Measurements from ENCODE around the gene FBXL15. TPM values are rescaled to one million over a fixed set of nuclear protein-coding genes. Genes with fewer than 3 reads are reported as not detected.
A peak's percentile ranks its signal among the peaks of the same experiment; 100 is the strongest.

The FBXL15 gene
- total and polyA plus RNA-seq, 2 of the 13 experiments (the other 11 are each of a cell fraction or from before 2014, with no cell fraction given): 4.3 to 8.3 TPM

DNA sequence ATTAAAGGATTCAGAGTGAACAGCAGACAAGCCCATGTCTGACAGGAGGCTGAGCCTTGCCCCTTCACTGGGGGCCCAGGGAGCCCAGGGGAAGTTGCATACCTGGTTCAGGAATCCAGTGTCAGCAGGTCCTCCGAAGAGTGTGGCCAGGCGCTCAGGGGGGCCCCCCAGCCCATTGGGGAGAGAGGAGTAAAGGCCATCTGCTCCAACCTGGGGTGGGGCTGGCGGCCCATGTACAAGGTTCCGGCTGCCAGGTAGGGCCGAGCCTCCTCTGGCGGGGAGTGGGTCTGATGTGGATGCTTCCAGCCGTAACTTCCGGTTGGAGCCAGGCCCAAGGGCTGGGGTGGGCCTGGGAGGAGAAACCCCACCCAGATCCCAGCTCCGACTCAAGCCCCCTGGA lies 4.4 kb upstream of the FBXL15 start:
- in situ Hi-C loops (cut with HindIII; ENCODE audit: extremely low pct_ligation_motif_present, low pct_unique_long_range_greater_than_20kb) (no loop called here), intact Hi-C loops (cut with micrococcal nuclease; ENCODE audit: unreplicated experiment) (no loop called here)
- H3K79me2 ChIP-seq (ENCODE audit: insufficient read depth, low read length): no peaks in the 10 kb centered on the region
- no peak overlapping the region for H2AFZ ChIP-seq (ENCODE audit: low read length)
- ATAC-seq (no peak), DNase-seq (ENCODE audit: low spot score) (no peak), FAIRE-seq (no peak)
- H4K20me1 ChIP-seq (ENCODE audit: insufficient read depth, low read length): no peaks in the 10 kb centered on the region; the same call in 1 of the 2 replicates
- TF ChIP-seq BORCS8-MEF2B (CRISPR knock-in tag; IDR thresholded peaks at IDR 0.05) (no peak), ZNF841 (CRISPR knock-in tag; IDR thresholded peaks at IDR 0.05; ENCODE audit: borderline replicate concordance) (no peak), GABPA (IDR thresholded peaks at IDR 0.05; ENCODE audit: low read depth, low read length) (no peak), GABPA (CRISPR knock-in tag; IDR thresholded peaks at IDR 0.05; ENCODE audit: low read depth) (0 out of 2 replicates have a peak, but pooled peaks have one; percentile 15), ZNF703 (CRISPR knock-in tag; IDR thresholded peaks at IDR 0.05; ENCODE audit: borderline replicate concordance) (no peak), SIX4 (CRISPR knock-in tag; IDR thresholded peaks at IDR 0.05) (no peak)
- TF ChIP-seq, protein P1, sequence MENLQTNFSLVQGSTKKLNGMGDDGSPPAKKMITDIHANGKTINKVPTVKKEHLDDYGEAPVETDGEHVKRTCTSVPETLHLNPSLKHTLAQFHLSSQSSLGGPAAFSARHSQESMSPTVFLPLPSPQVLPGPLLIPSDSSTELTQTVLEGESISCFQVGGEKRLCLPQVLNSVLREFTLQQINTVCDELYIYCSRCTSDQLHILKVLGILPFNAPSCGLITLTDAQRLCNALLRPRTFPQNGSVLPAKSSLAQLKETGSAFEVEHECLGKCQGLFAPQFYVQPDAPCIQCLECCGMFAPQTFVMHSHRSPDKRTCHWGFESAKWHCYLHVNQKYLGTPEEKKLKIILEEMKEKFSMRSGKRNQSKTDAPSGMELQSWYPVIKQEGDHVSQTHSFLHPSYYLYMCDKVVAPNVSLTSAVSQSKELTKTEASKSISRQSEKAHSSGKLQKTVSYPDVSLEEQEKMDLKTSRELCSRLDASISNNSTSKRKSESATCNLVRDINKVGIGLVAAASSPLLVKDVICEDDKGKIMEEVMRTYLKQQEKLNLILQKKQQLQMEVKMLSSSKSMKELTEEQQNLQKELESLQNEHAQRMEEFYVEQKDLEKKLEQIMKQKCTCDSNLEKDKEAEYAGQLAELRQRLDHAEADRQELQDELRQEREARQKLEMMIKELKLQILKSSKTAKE (CRISPR knock-in tag; IDR thresholded peaks at IDR 0.05; ENCODE audit: borderline replicate concordance): no peak
- no peaks in the 10 kb centered on the region for H3K36me3 ChIP-seq (replicated peaks in 1 of 2; ENCODE audit: control insufficient read depth in 1 of 2, insufficient read depth in 2 of 2, low read length in 2 of 2)
- no peak overlapping the region for H3K4me2 ChIP-seq (ENCODE audit: low read depth, low read length)
- H3K4me1 ChIP-seq (ENCODE audit: insufficient read depth, low read length): peaks cover 18% of the 10 kb centered on the region
- H3K9me3 ChIP-seq (ENCODE audit: low read length): no peaks in the 10 kb centered on the region
- WGBS (ENCODE audit: low lambda C conversion rate): 10% methylated on average over 2 of the region's 9 CpGs
- H3K9ac ChIP-seq (ENCODE audit: insufficient read depth, low read depth, low read length): no peak overlapping the region
- POLR2A ChIA-PET: no interaction called here
- no peak overlapping the region for H3K4me3 ChIP-seq (replicated peaks in 1 of 3; ENCODE audit: insufficient read depth in 1 of 3, low read depth in 2 of 3, low read length in 3 of 3)
- CTCF ChIA-PET (ENCODE audit: low intra/inter-chr PET ratio, low total read pairs): no interaction called here
- BruUV-seq (replicated peaks): no TSS peak
- no peak overlapping the region for H3K27ac ChIP-seq (ENCODE audit: extremely low read length, insufficient read depth, low read length)
- H3K27me3 ChIP-seq (ENCODE audit: control insufficient read depth in 1 of 2, insufficient read depth in 2 of 2, low read length in 2 of 2): peaks cover 13 to 50% of the 10 kb centered on the region in 2 experiments

DNA sequence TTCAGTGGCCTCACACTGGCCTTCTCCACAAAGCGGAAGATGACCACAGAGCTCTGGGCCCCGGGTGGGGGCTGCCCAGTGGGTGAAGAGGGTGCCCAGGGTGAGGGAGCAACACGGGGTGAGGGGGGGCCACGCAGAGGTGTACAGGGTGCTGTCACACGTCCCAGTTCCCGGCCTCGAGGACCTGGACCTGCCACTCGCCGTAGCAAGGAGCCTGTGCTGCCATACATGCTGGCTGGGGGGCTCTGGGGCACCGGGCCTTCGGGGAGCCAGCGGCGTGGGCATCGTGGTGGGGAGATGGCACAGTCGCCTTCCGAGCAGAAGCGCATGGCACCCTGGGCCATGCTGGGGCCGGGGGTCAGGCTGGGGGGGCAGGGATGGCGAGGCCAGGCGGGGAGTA lies 3.9 kb upstream of the FBXL15 start:
- WGBS (ENCODE audit: low lambda C conversion rate): 36% methylated on average over 13 of the region's 20 CpGs
- Histone ChIP-seq H3K36me3 (replicated peaks in 1 of 2; ENCODE audit: control insufficient read depth in 1 of 2, insufficient read depth in 2 of 2, low read length in 2 of 2) (no peaks in the 10 kb centered on the region), H2AFZ (ENCODE audit: low read length) (no peak overlapping the region), H3K27ac (ENCODE audit: extremely low read length, insufficient read depth, low read length) (no peak overlapping the region), H3K9me3 (ENCODE audit: low read length) (no peaks in the 10 kb centered on the region), H3K4me3 (replicated peaks in 1 of 3; ENCODE audit: insufficient read depth in 1 of 3, low read depth in 2 of 3, low read length in 3 of 3) (no peak overlapping the region), H3K79me2 (ENCODE audit: insufficient read depth, low read length) (no peaks in the 10 kb centered on the region), H3K4me1 (ENCODE audit: insufficient read depth, low read length) (peaks cover 18% of the 10 kb centered on the region), H3K27me3 (ENCODE audit: control insufficient read depth in 1 of 2, insufficient read depth in 2 of 2, low read length in 2 of 2) (peaks cover 13 to 46% of the 10 kb centered on the region in 2 experiments), H4K20me1 (ENCODE audit: insufficient read depth, low read length) (no peaks in the 10 kb centered on the region; the same call in 1 of the 2 replicates), H3K9ac (ENCODE audit: insufficient read depth, low read depth, low read length) (no peak overlapping the region), H3K4me2 (ENCODE audit: low read depth, low read length) (no peak overlapping the region)
- BruUV-seq (replicated peaks): no TSS peak
- in situ Hi-C loops (cut with HindIII; ENCODE audit: extremely low pct_ligation_motif_present, low pct_unique_long_range_greater_than_20kb): no loop called here
- ChIA-PET CTCF (ENCODE audit: low intra/inter-chr PET ratio, low total read pairs) (no interaction called here), POLR2A (no interaction called here)
- ATAC-seq (no peak), DNase-seq (ENCODE audit: low spot score) (no peak), FAIRE-seq (no peak)
- intact Hi-C loops (cut with micrococcal nuclease; ENCODE audit: unreplicated experiment): no loop called here
- no peak for TF ChIP-seq RBM39 (IDR thresholded peaks at IDR 0.05; ENCODE audit: low read depth, low read length, poor library complexity, severe bottlenecking)
- TF ChIP-seq NR2C2 (CRISPR knock-in tag; IDR thresholded peaks at IDR 0.05; ENCODE audit: borderline replicate concordance): no peak
- no peak for TF ChIP-seq FOSL1 (CRISPR knock-in tag; IDR thresholded peaks at IDR 0.05; ENCODE audit: borderline replicate concordance)
- TF ChIP-seq ZNF282 (IDR thresholded peaks at IDR 0.05; ENCODE audit: partially characterized antibody): no peak
- no peak for TF ChIP-seq FLYWCH1 (CRISPR knock-in tag; IDR thresholded peaks at IDR 0.05)
- TF ChIP-seq SRSF1 (optimal IDR thresholded peaks at IDR 0.05; ENCODE audit: low read depth, low read length): no peak
- no peak for TF ChIP-seq ERF (CRISPR knock-in tag; IDR thresholded peaks at IDR 0.05)
- TF ChIP-seq, protein P2, sequence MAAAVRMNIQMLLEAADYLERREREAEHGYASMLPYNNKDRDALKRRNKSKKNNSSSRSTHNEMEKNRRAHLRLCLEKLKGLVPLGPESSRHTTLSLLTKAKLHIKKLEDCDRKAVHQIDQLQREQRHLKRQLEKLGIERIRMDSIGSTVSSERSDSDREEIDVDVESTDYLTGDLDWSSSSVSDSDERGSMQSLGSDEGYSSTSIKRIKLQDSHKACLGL (CRISPR knock-in tag; IDR thresholded peaks at IDR 0.05): no peak
- TF ChIP-seq SOX13 (IDR thresholded peaks at IDR 0.05): no peak
- no peak for TF ChIP-seq SOX13 (CRISPR knock-in tag; conservative IDR thresholded peaks at IDR 0.05 in 1 of 2, IDR thresholded peaks at IDR 0.05 in 1 of 2)

Measured in HepG2 (cell line).